MM.1S (cell line): Measurements from ENCODE around the gene CROCC2.
A peak's percentile ranks its signal among the peaks of the same experiment; 100 is the strongest.

Experiments used
- DNase-seq: peaks from one replicate; pipeline ENCODE4 v3.0.0-alpha.2; 2015
- H2AFZ ChIP-seq: fragments of 300-600 bp; sonication (generic); 2 replicates; pipeline ENCODE4 v1.6.0; 2016; ENCODE audit warnings: antibody characterized with exemption, low read length
- H3F3A ChIP-seq: fragments of 300-600 bp; sonication (generic); 2 replicates; pipeline ENCODE4 v1.6.1; 2016; ENCODE audit warnings: mild to moderate bottlenecking, antibody characterized with exemption, low read length, moderate library complexity, mixed read lengths; ENCODE audit not compliant: insufficient read depth
- H3K27ac ChIP-seq: fragments of 300-600 bp; sonication (generic); 2 replicates; pipeline ENCODE4 v1.5.1; 2016; ENCODE audit warnings: mild to moderate bottlenecking, low read length
- H3K27me3 ChIP-seq: fragments of 300-600 bp; sonication (generic); replicated peaks from 2 replicates; pipeline ENCODE4 v1.6.0; 2016; ENCODE audit warnings: low read length; ENCODE audit not compliant: insufficient read depth
- H3K36me3 ChIP-seq: fragments of 300-600 bp; sonication (generic); replicated peaks from 2 replicates; pipeline ENCODE4 v1.6.1; 2016; ENCODE audit warnings: mild to moderate bottlenecking, low read length, mixed read lengths; ENCODE audit not compliant: insufficient read depth
- H3K4me1 ChIP-seq: fragments of 300-600 bp; sonication (generic); 2 replicates; pipeline ENCODE4 v1.6.1; 2016; ENCODE audit warnings: low read length, mixed read lengths
- H3K4me2 ChIP-seq: fragments of 300-600 bp; sonication (generic); 2 replicates; pipeline ENCODE4 v1.6.0; 2016; ENCODE audit warnings: low read depth, low read length
- H3K4me3 ChIP-seq: fragments of 300-600 bp; sonication (generic); 2 replicates; pipeline ENCODE4 v1.5.1; 2016; ENCODE audit warnings: low read length, mixed read lengths
- H3K79me2 ChIP-seq: fragments of 300-600 bp; sonication (generic); 2 replicates; pipeline ENCODE4 v1.6.1; 2016; ENCODE audit warnings: mixed run types, low read length, mixed read lengths
- H3K9ac ChIP-seq: fragments of 300-600 bp; sonication (generic); 2 replicates; pipeline ENCODE4 v1.6.1; 2016; ENCODE audit warnings: low read length, mixed read lengths
- H3K9me2 ChIP-seq: fragments of 300-600 bp; sonication (generic); replicated peaks from 2 replicates; pipeline ENCODE4 v1.6.1; 2016; ENCODE audit warnings: mild to moderate bottlenecking, low read length, mixed read lengths; ENCODE audit not compliant: insufficient read depth
- H3K9me3 ChIP-seq: fragments of 300-600 bp; sonication (generic); replicated peaks from 2 replicates; pipeline ENCODE4 v1.6.1; 2016; ENCODE audit warnings: mild to moderate bottlenecking, low read length, mixed read lengths; ENCODE audit not compliant: insufficient read depth
- H4K20me1 ChIP-seq: fragments of 300-600 bp; sonication (generic); 2 replicates; pipeline ENCODE4 v1.6.1; 2016; ENCODE audit warnings: mild to moderate bottlenecking, low read length, moderate library complexity, mixed read lengths; ENCODE audit not compliant: insufficient read depth
- EZH2 ChIP-seq: fragments of 300-600 bp; sonication (generic); optimal IDR thresholded peaks from 2 replicates; pipeline ENCODE3; 2017; ENCODE audit warnings: low read depth, mild to moderate bottlenecking, antibody characterized with exemption, low read length, mixed read lengths
- EZH2phosphoT487 ChIP-seq: fragments of 300-600 bp; sonication (generic); IDR thresholded peaks from 2 replicates; pipeline ENCODE4 v1.6.1; 2018; ENCODE audit warnings: antibody characterized with exemption, low read length
- TF ChIP-seq, protein P1 (sequence below): fragments of 300-600 bp; sonication (generic); IDR thresholded peaks from 2 replicates; pipeline ENCODE4 v1.5.1; 2016; ENCODE audit warnings: antibody characterized with exemption, low read length, mixed read lengths

Gene CROCC2

GRCh38 chr2:240997856-240998705 lies 91.9 kb downstream of the CROCC2 start, which contains the start of gene SNED1:
Gene SNED1, plus strand, starts transcription at chr2:240998618. Its CDS starts 220 bp downstream, at chr2:240998838.
- peak; percentile 26 for DNase-seq
- Histone ChIP-seq H3K4me2 (no peak within 1 kb of the TSS), H3K27me3 (peaks cover 5% of the 10 kb centered on the region; the same call in 1 of the 2 replicates), H4K20me1 (no peaks in the 10 kb centered on the region), H3K79me2 (no peaks in the 10 kb centered on the region), H2AFZ (no peak within 1 kb of the TSS), H3K27ac (no peak within 1 kb of the TSS), H3K9ac (no peak within 1 kb of the TSS), H3K9me3 (no peaks in the 10 kb centered on the region), H3K9me2 (no peaks in the 10 kb centered on the region), H3K36me3 (no peaks in the 10 kb centered on the region), H3K4me3 (no peak within 1 kb of the TSS), H3F3A (no peaks in the 10 kb centered on the region), H3K4me1 (peaks cover 5% of the 10 kb centered on the region; the same call in 1 of the 2 replicates)
- no peak for TF ChIP-seq EZH2phosphoT487
- no peak for TF ChIP-seq EZH2
- TF ChIP-seq, protein P1, sequence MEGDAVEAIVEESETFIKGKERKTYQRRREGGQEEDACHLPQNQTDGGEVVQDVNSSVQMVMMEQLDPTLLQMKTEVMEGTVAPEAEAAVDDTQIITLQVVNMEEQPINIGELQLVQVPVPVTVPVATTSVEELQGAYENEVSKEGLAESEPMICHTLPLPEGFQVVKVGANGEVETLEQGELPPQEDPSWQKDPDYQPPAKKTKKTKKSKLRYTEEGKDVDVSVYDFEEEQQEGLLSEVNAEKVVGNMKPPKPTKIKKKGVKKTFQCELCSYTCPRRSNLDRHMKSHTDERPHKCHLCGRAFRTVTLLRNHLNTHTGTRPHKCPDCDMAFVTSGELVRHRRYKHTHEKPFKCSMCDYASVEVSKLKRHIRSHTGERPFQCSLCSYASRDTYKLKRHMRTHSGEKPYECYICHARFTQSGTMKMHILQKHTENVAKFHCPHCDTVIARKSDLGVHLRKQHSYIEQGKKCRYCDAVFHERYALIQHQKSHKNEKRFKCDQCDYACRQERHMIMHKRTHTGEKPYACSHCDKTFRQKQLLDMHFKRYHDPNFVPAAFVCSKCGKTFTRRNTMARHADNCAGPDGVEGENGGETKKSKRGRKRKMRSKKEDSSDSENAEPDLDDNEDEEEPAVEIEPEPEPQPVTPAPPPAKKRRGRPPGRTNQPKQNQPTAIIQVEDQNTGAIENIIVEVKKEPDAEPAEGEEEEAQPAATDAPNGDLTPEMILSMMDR: no peak

- Histone ChIP-seq H3K4me1 (peaks cover 5% of the 10 kb centered on the region; the same call in 1 of the 2 replicates), H3K27ac (no peak overlapping the region), H3K4me3 (no peak overlapping the region), H3K9me3 (no peaks in the 10 kb centered on the region), H3K27me3 (peaks cover 5% of the 10 kb centered on the region; the same call in 1 of the 2 replicates), H3K9me2 (no peaks in the 10 kb centered on the region), H3K36me3 (no peaks in the 10 kb centered on the region), H3K4me2 (no peak overlapping the region), H4K20me1 (no peaks in the 10 kb centered on the region), H3K9ac (no peak overlapping the region), H3F3A (no peaks in the 10 kb centered on the region), H2AFZ (no peak overlapping the region), H3K79me2 (no peaks in the 10 kb centered on the region)
- no peak for TF ChIP-seq EZH2phosphoT487
- no peak for TF ChIP-seq EZH2
- TF ChIP-seq, protein P1: no peak
- no peak for DNase-seq
These were observed 92.5 kb downstream of the CROCC2 start for GRCh38 chr2:240998706-240998994.

GRCh38 chr2:240998995-240999791 lies 93.1 kb downstream of the CROCC2 start:
- Histone ChIP-seq H3K4me1 (peaks cover 5% of the 10 kb centered on the region; the same call in 1 of the 2 replicates), H3K9me3 (no peaks in the 10 kb centered on the region), H2AFZ (no peak overlapping the region), H3K27ac (no peak overlapping the region), H3K9ac (no peak overlapping the region), H3F3A (no peaks in the 10 kb centered on the region), H3K36me3 (no peaks in the 10 kb centered on the region), H3K9me2 (no peaks in the 10 kb centered on the region), H3K4me2 (no peak overlapping the region), H3K4me3 (no peak overlapping the region), H4K20me1 (no peaks in the 10 kb centered on the region), H3K79me2 (no peaks in the 10 kb centered on the region), H3K27me3 (peaks cover 2% of the 10 kb centered on the region; the same call in 1 of the 2 replicates)
- no peak for DNase-seq
- no peak for TF ChIP-seq EZH2phosphoT487
- no peak for TF ChIP-seq EZH2
- TF ChIP-seq, protein P1: no peak
